ENCODE results near the gene GPRC6A. TPM values are rescaled to one million over a fixed set of nuclear protein-coding genes. Genes with fewer than 3 reads are reported as not detected.

GPRC6A gene
- total RNA-seq, 1 donor from 2014 or later = not detected

DNA sequence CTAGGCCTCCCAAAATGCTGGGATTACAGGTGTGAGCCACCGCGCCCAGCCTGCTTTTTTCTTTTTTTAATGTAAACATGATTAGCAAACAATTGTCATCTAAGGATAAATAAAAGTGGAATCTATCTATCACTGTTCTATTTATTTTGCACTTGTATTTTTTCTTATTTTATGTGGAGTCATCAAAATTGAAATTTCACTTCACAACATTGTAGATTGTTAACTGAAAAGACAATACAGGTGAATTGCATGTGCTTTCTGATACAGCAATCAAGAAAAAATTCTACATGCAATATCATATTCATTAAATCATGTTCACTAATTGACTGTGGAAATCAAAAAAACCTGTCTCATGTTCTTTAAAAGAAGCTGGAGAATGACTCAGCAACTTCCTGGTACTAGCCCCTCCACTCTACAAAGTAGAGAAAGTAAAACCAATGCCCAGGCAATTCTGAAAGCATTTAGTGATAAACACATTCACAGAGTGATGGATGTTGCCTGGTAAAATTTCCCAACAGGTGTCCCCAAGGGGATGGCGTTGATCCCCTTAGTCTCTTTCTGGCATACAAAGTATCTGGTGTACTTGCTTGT lies 37.5 kb upstream of the GPRC6A start:
- no peak for TF ChIP-seq CTCF (IDR thresholded peaks at IDR 0.05; ENCODE audit: unreplicated experiment)
- no peaks in the 10 kb centered on the region for H3K27me3 Mint-ChIP-seq (ENCODE audit: unreplicated experiment)
- no peak overlapping the region for H3K27ac Mint-ChIP-seq (ENCODE audit: unreplicated experiment)
- H3K9me3 Mint-ChIP-seq (ENCODE audit: unreplicated experiment) = no peaks in the 10 kb centered on the region
- no peaks in the 10 kb centered on the region for H3K36me3 Mint-ChIP-seq (ENCODE audit: low read depth, unreplicated experiment)
- no peaks in the 10 kb centered on the region for H3K4me1 Mint-ChIP-seq (ENCODE audit: unreplicated experiment)
- H3K4me3 Mint-ChIP-seq (ENCODE audit: unreplicated experiment) = no peak overlapping the region
- no peak for DNase-seq (ENCODE audit: low spot score)

DNA sequence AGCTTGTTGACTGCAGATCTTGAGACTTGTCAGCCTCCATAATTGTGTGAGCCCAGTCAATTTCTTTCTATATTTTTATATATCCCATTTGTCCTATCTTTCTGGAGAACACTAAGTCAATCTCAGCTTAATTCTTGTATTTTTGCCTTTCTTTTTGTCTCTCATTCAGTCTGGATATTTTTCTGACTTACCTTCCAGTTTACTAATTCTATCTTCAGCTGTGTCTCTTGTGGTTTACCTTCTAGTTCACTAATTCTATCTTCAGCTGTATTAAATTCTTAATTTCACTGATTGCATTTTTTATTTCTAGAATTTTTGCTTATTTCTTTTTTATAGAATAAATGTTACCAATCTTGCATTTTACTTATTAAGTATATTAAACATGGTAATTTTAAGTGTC lies 30.4 kb upstream of the GPRC6A start:
- H3K4me1 Mint-ChIP-seq (ENCODE audit: unreplicated experiment) = no peaks in the 10 kb centered on the region
- no peak for DNase-seq (ENCODE audit: low spot score)
- peaks cover 1% of the 10 kb centered on the region for H3K27me3 Mint-ChIP-seq (ENCODE audit: unreplicated experiment)
- no peak for TF ChIP-seq CTCF (IDR thresholded peaks at IDR 0.05; ENCODE audit: unreplicated experiment)
- no peak overlapping the region for H3K27ac Mint-ChIP-seq (ENCODE audit: unreplicated experiment)
- no peak overlapping the region for H3K4me3 Mint-ChIP-seq (ENCODE audit: unreplicated experiment)
- peaks cover 5% of the 10 kb centered on the region for H3K9me3 Mint-ChIP-seq (ENCODE audit: unreplicated experiment)
- peaks cover 8% of the 10 kb centered on the region for H3K36me3 Mint-ChIP-seq (ENCODE audit: low read depth, unreplicated experiment)

DNA sequence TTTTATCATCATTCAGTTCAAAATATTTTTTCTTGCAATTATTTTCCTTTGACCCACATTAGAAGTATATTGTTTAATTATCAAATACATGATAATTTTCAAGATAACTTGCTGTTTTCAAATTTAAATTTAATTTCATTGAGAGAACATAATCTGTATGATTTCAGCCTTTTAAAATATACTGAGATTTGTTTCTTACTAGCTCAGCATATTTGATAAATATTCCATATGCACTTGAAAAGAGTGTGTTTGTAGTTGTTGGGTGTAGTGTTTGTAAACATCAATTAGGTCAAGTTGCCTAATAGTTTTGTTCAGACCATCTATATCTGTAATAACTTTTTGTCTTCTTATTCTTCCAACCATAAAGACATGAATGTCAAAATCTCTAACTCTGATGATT lies 29.2 kb upstream of the GPRC6A start:
- TF ChIP-seq CTCF (IDR thresholded peaks at IDR 0.05; ENCODE audit: unreplicated experiment) = no peak
- peaks cover 8% of the 10 kb centered on the region for H3K36me3 Mint-ChIP-seq (ENCODE audit: low read depth, unreplicated experiment)
- no peak overlapping the region for H3K27ac Mint-ChIP-seq (ENCODE audit: unreplicated experiment)
- H3K4me1 Mint-ChIP-seq (ENCODE audit: unreplicated experiment) = peaks cover 5% of the 10 kb centered on the region
- no peak overlapping the region for H3K4me3 Mint-ChIP-seq (ENCODE audit: unreplicated experiment)
- peaks cover 1% of the 10 kb centered on the region for H3K27me3 Mint-ChIP-seq (ENCODE audit: unreplicated experiment)
- no peak for DNase-seq (ENCODE audit: low spot score)
- H3K9me3 Mint-ChIP-seq (ENCODE audit: unreplicated experiment) = peaks cover 5% of the 10 kb centered on the region

- DNase-seq (ENCODE audit: low spot score) = no peak
- Mint-ChIP-seq H3K27me3 (ENCODE audit: unreplicated experiment) (no peaks in the 10 kb centered on the region), H3K36me3 (ENCODE audit: low read depth, unreplicated experiment) (no peaks in the 10 kb centered on the region), H3K4me1 (ENCODE audit: unreplicated experiment) (peaks cover 4% of the 10 kb centered on the region), H3K27ac (ENCODE audit: unreplicated experiment) (no peak overlapping the region), H3K9me3 (ENCODE audit: unreplicated experiment) (no peaks in the 10 kb centered on the region), H3K4me3 (ENCODE audit: unreplicated experiment) (no peak overlapping the region)
- peak; percentile 15 for TF ChIP-seq CTCF (IDR thresholded peaks at IDR 0.05; ENCODE audit: unreplicated experiment)
Observed at GRCh38 chr6:116847227-116847626, 18.3 kb upstream of the GPRC6A start.

GRCh38 chr6:116842459-116842858 lies 13.6 kb upstream of the GPRC6A start:
- no peaks in the 10 kb centered on the region for H3K27me3 Mint-ChIP-seq (ENCODE audit: unreplicated experiment)
- H3K4me1 Mint-ChIP-seq (ENCODE audit: unreplicated experiment) = peaks cover 10% of the 10 kb centered on the region
- no peaks in the 10 kb centered on the region for H3K36me3 Mint-ChIP-seq (ENCODE audit: low read depth, unreplicated experiment)
- H3K9me3 Mint-ChIP-seq (ENCODE audit: unreplicated experiment) = no peaks in the 10 kb centered on the region
- DNase-seq (ENCODE audit: low spot score) = no peak
- TF ChIP-seq CTCF (IDR thresholded peaks at IDR 0.05; ENCODE audit: unreplicated experiment) = no peak
- H3K27ac Mint-ChIP-seq (ENCODE audit: unreplicated experiment) = no peak overlapping the region
- no peak overlapping the region for H3K4me3 Mint-ChIP-seq (ENCODE audit: unreplicated experiment)
